Amniotic epithelial cell (primary cell): ENCODE results near the gene SLC22A4.

Source experiments
- DNase-seq: peaks from one replicate; pipeline ENCODE4 v3.0.0-alpha.2; 2010; ENCODE audit warnings: low read depth

The SLC22A4 gene

DNA sequence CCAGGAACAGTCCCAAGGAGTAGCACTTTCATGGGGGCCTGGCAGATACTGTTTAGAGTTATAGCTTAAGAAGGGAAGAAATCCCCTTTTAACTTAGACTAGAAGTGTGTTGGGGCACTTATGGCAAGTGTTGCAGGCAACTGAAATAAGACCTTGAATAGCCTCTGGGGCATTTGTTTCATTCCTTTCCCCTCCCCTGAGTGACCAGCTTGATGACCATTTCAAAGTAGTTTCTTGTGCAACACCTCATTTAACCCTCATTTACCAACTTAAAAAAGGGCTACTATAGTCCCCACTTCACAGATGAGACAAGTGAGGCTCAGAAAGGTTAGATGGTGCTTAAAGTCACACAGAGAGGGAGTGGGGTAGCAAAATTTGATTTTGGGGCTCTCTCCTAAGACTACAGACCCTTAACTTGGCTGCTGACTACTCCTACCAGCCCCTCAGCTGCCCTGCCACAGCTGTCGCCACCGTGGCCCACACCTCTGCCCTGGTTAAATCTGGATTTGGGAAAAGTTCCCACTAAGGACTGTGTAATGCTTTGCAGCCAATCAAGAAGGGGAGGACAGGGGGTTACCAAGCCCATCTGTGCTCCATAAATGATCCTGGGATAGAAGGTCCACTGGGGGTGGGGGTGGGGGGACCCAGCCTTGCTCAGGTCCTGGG lies 31.2 kb upstream of the SLC22A4 start:
- peak; percentile 41 for DNase-seq

DNA sequence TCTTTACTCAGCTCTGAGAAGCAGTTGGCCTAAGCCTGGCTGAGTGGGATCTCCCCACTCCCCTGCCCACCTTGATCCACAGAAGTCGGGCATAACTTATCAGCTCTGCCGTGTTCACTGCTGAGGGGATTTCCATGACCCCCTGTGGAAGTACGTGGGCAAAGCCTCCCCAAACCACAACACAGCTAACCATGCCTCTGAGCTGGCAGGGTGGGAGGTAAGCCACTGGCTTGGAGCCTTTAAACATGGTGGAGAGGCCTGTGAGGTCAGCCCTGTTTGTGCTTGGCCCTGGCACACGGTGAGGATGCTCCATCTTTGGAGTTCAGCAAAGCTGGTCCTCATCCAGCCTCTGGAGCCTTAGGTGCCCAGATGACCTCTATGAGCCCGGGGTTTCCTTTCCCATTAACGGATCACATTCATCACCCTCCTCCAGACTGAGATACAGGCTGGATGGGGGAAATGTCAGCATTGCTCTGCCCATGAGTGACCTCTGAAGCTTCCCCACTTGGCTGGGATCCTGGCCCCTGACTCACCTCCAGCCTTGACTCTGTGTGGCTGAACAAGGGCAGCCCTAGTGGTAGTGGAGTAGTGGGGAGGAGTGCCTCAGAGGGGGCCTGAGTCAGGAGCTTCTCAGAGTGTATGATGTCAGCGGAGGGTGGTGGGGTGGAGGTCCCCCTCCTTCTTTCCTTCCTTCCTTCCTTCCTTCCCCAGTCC lies 30.5 kb upstream of the SLC22A4 start:
- DNase-seq, result peak; percentile 98

DNA sequence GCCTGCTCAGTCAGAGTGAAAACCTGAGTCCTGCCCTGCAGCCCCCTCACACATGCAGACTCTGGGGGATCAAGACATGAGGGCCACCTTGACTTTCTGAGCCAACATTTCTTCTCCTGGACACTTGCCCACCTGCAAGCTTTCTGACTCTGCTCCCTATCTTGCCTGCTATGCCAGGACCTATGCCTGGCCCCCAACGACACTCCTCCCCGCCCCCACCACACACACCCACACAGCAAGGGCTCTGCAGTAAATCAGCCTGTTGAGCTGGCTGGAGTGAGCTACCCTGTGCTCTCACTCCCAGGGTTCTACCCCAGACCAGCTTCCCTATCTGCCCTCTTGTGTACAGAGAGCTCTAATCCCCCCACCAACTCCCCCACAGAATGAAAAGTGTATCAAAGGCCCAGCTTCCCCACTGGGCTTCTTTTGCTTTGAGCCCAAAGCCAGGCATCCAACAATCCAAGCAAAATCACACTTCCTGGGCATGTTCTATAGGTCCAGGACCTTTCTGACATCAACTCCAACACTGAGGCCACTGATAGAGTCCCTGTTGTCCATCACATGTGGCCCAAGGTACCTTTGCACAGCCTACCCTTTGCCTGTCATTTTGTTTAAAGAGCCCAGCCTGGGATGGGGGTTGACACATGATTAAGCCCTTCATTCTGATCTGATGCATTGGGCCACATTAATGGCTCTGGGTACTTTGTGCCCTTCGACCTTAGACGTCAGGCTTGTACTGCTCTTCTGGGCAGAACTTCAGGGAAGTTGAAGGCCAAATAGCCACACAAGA lies 29.5 kb upstream of the SLC22A4 start:
- DNase-seq, result peak; percentile 87

DNA sequence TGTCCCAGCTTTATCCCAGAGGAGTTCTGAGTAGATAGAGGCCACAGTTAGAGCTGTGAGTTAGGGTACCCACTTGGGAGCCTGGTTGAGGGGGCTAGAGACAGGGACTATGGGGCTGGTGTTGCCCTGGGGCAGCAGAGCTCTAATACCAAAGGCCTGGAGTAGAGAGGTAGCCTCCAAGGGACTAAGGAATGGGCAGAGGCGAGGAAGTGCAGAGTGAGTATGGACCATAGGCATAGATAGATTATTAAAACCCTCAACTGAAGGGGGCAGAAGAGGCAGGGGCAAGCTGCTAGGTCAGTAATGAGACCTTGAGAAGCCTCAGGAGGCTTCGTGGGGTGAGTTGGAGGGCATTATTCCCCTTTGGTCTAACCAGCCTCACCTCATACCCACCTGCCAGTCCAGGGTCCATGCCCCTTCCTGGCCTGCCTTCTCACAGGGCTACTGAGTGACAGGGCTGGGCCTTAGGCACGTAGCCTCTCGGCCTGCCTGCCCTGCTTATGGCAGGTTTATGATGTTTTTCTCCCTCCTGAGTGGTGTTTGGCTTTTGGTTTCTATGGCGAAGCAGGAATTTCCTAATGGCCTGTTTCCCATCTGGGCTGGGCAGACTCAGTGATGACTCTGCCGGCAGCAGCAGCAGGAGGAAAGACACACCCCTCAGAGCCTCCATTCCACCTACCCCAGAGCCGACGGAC lies 28.7 kb upstream of the SLC22A4 start:
- peak; percentile 97 for DNase-seq

DNA sequence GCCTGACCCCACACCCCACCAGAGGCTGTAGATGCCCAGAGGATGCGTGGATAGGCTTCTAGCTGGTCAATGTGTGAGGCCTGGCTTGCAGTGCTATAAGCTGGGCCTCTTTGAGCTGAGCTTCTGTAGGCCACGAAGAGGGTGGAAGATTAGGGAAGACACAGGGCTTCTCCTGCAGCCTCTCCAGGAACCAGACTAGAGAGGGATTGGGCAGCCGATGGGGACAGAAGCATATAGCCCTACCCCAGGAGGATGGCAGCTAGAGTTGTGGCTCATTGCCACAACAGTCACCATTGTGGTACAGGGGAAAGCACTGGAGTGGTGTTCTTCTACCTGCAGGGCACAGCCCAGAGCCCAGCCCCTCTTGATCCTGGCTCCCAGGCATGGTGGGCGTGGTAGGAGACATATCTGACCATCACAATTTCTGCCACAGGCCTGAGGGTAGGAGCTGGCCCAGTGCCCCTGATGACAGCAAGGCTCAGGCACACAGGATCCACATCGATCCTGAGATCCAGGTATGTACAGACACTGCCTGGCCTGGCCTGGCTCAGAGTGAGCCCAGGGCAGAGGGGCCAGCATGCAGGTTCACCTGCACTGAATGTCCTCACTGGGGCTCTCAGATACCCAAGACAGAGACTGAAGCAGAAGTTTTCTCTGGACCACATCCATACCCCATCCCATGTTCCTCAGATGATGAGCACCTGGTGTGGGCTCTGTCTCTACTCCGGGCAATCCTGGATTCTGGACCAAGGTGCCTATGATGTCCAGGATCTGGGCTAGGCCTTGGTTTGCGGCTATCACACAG lies 28.0 kb upstream of the SLC22A4 start:
- no peak for DNase-seq

DNA sequence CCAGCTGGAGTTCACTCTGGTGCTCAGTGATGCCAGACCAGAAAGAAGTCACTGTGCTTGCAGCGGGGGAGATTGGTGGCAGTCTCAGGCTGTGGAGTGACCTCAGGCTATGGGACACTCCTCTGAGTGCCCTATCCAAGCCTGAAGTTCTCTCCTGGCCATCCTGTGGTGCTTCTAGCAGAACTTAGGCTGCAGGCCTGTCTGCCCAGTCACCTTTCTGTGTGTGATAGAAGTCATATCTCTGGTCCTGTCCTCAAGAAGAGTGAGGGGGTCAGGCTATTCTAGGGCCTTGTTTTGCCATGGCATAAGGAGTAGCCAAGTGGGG lies 27.4 kb upstream of the SLC22A4 start:
- DNase-seq, result no peak

DNA sequence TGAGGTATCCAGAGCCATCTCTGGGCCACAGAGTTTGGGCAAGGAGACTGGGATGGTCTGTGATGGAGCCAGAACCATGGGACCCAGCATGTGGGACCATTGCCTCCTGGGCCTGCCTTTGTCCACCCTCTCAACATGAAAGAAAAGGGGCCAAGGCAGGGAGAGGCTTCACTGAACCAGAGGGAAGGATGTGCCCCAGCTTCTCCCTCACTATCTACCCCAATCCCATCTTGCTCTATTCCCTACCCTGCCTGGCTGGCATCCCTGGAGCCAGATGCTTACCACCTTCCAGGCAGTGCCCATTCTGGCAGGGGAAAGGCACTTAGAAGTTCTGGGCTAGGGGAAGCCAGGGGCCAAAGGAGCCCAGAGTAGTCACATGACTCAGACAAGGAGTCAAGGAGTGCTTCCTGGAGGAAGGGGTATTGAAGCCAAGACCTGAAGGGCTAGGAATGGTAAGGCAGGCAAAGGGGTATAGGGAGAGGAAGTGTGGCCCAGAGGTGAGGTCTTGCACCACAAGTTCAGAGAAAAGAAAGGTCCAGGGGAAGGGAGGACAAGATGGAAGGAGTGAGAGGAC lies 26.9 kb upstream of the SLC22A4 start:
- no peak for DNase-seq

DNA sequence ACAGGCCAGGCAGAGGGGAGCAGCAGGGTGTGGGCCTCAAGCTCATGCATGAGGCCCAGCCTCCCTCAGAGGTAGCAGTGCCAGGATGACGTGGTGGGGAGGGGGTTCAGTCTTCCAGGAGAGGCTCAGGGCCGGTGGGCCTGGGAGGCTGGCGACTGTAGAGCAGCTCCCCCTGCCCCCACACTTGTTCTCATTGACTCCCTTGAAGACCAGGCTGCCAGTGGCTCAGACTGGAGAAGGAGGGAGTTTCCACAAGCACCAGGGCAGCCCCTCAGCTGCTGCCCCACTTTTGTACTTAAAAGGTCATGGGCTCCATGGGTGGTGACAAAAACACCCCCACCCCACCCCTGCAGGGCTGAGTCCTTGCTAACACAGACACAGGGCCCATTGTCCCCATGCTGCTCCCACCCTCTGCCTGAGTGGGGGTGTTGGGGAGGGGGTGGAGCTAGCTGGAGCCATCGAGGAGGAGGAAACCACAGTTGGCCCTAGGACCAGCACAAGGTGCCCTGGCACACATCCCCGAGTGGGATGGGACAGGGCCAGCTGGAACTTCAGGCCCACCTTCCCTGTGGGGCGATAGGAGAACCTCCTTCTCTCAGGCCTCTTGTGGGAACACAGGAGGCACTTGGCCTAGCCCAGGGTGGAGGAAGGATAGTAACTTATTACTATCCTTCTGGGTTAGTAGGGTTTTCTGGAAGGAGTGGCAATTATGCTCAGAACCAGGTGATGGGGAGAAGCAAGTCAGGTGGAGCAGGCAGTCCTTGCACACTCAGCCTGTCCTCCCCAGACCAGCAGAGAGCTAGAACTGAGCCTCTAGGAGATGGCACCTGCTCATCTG lies 26.0 kb upstream of the SLC22A4 start:
- no peak for DNase-seq

DNA sequence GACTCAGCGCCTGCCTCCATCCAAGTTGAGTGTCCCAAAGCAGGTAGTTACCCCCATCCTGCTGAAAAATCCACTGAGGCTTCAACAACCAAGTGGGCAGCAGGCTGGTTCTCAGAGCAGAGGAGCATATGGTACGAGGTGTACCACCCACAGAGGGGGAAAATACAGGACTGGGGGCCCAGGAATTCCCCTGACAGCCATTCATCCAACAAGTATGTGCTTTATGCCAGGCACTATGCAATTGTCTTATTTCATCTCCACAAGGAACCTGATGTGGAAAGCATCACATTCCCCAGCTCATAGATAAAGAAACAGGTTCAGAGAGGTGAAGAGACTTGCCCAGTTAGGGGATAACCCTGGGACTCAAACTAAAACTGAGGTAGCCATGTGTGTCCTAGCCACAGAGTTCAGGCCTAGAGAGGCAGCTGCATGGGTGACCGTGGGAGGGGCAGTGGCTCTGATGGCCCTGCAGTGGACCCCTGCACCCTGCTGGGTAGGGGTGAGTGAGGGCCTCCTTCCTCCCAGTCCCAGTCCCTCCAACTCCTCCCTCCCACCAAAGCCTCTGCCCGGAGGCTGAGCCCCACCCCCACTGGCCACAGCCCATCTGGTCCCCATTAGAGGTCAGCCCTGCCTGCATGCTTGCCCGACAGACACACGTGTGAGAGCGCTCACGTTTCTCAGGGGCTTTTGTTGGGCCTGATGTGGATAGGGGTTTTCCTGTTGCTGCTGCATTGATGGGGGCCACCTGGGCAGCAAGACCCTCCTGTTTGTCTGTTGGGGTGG lies 25.2 kb upstream of the SLC22A4 start:
- peak; percentile 82 for DNase-seq

DNA sequence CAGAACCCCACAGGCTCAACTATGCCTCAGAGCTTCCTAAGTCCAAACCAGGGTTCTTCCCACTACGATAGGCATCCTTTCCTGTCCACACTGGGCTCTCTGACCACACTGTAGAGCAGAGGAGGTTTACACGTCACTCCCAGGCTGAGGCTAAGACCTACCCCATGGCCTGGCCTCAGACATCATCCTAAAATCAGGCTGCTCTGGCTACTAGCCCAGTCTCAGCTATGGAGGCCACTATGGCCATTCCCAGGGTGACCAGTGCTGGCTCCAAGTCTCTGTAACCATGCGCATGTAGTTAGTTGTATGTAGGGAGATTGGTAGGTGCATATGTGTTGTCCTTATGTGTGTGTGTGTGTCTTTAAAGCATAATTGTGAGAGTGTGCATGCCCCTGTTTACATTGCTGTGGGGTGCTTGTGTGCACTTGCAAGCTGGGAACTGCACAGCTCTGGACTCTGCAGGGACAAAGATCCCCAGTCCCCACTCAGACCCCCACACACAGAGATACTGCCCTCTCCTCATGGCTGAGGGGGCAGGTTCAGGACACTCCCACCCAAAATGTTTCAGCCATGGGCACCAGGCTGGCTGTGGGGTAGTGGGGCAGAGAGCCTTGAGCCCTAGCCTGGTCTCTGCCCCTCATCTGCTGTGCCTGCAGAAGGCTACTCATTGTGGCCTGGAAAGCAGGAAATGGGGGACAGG lies 24.4 kb upstream of the SLC22A4 start:
- no peak for DNase-seq

DNA sequence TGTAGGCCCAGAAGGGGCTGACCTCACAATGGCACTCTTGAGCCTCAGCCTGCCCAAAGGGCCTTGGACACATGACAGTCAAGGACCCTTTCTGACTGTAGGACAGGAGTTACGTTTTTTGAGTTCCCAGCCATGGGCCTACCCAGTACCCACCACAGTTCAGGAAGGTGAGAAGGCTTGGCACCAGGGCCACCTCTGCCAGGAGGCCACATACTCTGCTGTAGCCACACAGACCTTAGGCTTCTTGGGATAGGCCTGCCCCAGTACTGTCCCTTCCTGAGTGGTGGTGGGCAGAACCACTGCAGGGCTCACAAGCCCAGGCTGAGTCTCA lies 23.9 kb upstream of the SLC22A4 start:
- no peak for DNase-seq

DNA sequence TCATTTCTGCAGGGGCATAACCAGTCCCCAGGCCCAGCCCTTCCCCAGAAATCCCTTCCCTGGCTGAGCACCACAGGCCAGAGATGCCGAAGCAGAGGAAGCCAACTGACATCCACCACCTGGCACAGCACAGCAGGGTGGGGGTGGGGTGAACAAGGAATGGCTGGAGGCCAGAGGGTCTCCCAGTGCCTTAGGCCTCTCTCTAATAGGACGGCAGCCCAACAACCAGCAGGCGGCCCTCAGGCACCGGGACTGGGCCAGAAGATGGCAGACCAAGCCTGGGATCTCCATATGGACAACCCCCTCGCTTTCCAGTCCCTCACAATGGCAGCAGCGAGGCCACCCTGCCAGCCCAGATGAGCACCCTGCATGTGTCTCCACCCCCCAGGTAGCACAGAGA lies 23.5 kb upstream of the SLC22A4 start:
- no peak for DNase-seq

DNA sequence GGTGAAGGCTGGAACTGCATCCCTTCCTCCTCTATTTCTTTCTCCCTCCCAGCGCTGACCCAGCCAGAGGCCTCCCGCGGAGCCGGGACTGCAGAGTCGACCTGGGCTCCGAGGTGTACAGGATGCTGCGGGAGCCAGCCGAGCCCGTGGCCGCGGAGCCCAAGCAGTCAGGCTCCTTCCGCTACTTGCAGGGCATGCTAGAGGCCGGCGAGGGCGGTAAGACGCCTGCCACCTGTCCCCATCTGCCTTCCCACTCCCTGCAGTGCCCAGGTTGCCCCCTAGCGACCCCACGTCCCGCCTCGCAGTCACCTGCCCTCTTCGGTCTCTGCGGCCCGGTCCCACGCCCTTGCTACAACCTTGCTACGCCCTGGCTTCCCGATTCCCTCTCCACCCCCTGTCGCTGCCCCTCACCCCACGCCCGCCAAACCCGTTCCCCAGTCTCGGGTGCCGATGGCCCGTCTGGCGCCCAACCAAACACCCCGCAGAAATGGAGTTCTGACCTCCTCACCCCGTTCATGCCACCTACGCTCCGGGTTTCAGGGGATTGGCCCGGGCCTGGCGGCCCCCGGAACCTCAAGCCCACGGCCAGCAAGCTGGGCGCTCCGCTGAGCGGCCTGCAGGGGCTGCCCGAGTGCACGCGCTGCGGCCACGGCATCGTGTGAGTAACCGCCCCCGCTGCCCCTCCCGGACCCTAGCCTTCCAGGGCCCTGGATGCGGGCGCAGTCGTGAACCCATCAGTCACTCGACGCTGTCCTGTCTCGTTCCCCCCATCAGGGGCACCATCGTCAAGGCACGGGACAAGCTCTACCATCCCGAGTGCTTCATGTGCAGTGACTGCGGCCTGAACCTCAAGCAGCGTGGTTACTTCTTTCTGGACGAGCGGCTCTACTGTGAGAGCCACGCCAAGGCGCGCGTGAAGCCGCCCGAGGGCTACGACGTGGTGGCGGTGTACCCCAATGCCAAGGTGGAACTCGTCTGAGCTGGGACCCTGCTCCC lies 22.6 kb upstream of the SLC22A4 start:
- DNase-seq, result no peak

DNA sequence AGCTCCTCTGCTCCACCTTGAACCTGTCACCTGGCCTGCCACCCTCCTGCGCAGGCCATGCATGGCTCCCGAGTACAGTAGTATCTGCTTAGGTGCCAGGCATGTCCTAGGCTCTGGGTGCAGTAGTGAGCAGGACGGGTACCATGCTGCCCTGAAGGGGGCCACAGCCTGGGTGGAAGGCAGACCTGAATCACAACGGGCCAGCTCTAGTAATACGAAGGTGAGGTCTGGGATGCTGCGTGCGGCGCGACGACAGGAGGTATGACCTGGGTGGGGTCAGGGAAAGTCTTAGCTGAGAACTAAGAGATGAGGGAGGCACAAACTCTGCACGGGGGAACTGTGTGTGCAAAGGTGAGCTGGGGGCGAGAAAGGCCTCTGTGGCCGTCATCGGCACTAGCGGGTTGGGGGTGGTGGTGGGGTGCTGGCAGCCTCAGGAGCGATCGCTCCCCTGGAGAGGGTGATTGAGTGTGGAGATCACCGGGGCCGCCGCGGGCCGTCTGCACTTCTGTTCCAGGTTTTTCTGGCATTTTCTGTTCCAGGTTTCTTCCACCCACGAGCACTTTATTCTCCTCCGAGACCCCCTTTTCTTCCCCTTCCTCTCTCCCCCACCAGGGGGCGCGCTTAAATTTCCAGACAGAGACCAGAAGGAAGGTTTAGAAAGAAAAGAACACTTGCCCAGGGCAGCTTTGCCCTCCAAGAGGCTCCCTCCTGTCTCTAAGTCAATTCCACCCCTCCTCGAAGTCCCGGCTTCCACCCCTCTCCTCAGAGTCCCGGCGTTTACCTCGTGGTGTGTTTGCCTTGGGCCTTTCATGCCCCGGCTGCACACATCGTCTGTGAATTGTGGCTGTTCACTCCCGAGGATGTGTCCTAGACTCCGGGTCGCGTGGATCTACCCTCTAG lies 21.6 kb upstream of the SLC22A4 start:
- DNase-seq, result no peak

DNA sequence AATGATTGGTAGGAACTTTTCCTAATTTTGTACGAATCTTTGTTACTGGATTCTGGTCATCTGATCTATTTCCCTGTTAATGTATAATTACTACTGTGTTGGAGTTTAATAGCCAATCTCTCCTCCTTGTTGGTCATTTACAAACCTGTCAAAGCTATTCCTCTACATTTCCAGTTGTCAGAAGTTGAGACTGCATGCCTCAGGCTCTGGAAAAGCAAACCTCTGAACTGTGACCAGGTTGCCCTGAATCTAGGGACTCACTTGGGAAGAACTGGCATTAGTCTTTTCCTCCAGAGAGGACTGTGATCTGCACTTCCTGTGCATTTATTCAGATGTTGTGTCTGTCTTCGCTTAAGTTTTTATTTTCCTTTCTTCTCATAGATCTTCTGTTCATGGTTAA lies 20.6 kb upstream of the SLC22A4 start:
- DNase-seq, result no peak

DNA sequence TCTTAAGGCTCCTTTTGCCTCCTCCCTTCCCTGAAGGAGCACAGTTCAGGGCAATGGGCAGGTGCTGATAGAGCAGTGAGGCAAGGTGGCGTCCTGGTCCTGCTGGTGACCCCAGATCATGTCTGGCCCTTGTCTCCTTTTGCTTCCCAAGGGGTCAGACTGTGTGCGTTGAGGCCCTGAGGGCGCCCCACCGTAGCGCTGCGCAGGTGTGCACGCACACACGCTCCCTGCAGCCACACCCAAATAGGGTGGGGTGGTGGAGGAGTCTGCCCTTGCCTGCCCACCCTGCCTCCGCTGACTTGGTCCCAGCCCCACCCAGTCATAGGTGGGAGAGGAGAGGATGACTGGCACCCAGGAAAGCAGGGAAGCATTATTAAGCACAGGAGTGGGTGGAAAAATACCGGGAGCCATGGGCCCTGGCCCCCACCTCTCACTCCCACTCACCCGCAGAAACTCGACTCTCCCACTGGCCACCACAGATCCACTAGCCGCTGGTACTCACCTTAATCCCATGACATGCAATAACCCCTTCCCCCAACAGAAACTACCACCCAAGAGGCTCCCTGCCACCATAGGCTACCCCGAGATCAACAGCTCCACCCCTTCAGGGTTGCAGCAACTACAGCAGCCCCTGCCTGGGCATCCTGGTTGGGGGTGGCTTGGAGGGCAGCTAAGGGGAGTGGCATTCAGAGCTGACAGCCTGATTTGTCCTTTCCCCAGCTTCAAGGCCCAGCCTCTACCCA lies 20.0 kb upstream of the SLC22A4 start:
- DNase-seq, result no peak
